K562 (cell line): ENCODE measurements around the gene XPR1. TPM values are rescaled to one million over a fixed set of nuclear protein-coding genes. Genes with fewer than 3 reads are reported as not detected.

Source experiments
- CEBPB ChIP-seq: fragments of 450-650 bp; IDR thresholded peaks from 2 replicates; pipeline ENCODE4 v1.6.1; 2016; ENCODE audit warnings: missing genetic modification characterization, missing compliant biosample characterization
- CEBPG ChIP-seq, 3 experiments: fragments of 200-800 bp in 1 of 3; sonication (Bioruptor generic) in 1 of 3; sonication (generic) in 1 of 3; formaldehyde crosslinking in 1 of 3; IDR thresholded peaks in 2 of 3; conservative IDR thresholded peaks in 1 of 3; 2 replicates each; pipeline versions ENCODE4 v1.6.1 to v1.8.0; 2016 to 2022; ENCODE audit warnings: missing compliant biosample characterization in 2 of 3, missing genetic modification characterization in 2 of 3, mild to moderate bottlenecking in 1 of 3, missing genetic modification reagents in 1 of 3
- CTBP1 ChIP-seq: fragments of 450-650 bp; IDR thresholded peaks from 2 replicates; pipeline ENCODE4 v1.6.1; 2016; ENCODE audit warnings: borderline replicate concordance
- EHMT2 ChIP-seq: fragments of 450-650 bp; IDR thresholded peaks from 2 replicates; pipeline ENCODE4 v1.6.1; 2018; ENCODE audit warnings: antibody characterized with exemption
- EP400 ChIP-seq: fragments of 450-650 bp; IDR thresholded peaks from 2 replicates; pipeline ENCODE4 v1.6.1; 2017; ENCODE audit warnings: antibody characterized with exemption, mild to moderate bottlenecking, moderate library complexity
- MECOM ChIP-seq: fragments of 250-450 bp; sonication (Bioruptor Pico); IDR thresholded peaks from 2 replicates; pipeline ENCODE4 v1.8.0; 2022; ENCODE audit warnings: inconsistent platforms
- MEIS2 ChIP-seq: fragments of 450-650 bp; IDR thresholded peaks from 2 replicates; pipeline ENCODE4 v1.6.1; 2014; ENCODE audit warnings: mild to moderate bottlenecking; ENCODE audit not compliant: partially characterized antibody
- NCOR1 ChIP-seq: fragments of 450-650 bp; IDR thresholded peaks from 2 replicates; pipeline ENCODE4 v1.6.1; 2016; ENCODE audit warnings: mild to moderate bottlenecking, moderate library complexity
- NFIC ChIP-seq: fragments of 450-650 bp; IDR thresholded peaks from 2 replicates; pipeline ENCODE4 v1.6.1; 2017; ENCODE audit warnings: mild to moderate bottlenecking, inconsistent platforms
- POLR2H ChIP-seq: IDR thresholded peaks from 2 replicates; pipeline ENCODE4 v1.6.1; 2016; ENCODE audit warnings: missing genetic modification characterization, low read depth, mild to moderate bottlenecking, control low read depth, missing compliant biosample characterization, moderate library complexity
- PTTG1 ChIP-seq: fragments of 450-650 bp; IDR thresholded peaks from 2 replicates; pipeline ENCODE4 v1.6.1; 2016; ENCODE audit warnings: low read depth, mild to moderate bottlenecking, missing genetic modification characterization, missing compliant biosample characterization
- polyA plus RNA-seq, 8 experiments: library from polyadenylated mRNA; depleted of rRNA in 4 of 8; stranded (reverse) in 5 of 8; unstranded in 3 of 8; fragments of >200 nt; fragmentation: Nextera tagmentation in 2 of 8; fragmentation: Illumina TruSeq in 1 of 8; extraction: Ambion mirVana in 2 of 8; extraction: Trizol in 1 of 8; gene quantifications; 2 replicates each; pipeline versions ENCODE4 v1.2.1 to v1.2.3, GENCODE V29; 2011 to 2014; ENCODE audit warnings: inconsistent platforms in 1 of 8, missing spikeins in 1 of 8
- total RNA-seq, 7 experiments: library from RNA; depleted of rRNA in 6 of 7; stranded (reverse); fragments of >200 nt in 6 of 7; fragmentation: Illumina TruSeq in 2 of 7; extraction: Trizol in 2 of 7; gene quantifications; 2 replicates each; pipeline versions ENCODE4 v1.2.1 to v1.2.3, GENCODE V29; 2011 to 2021; ENCODE audit warnings: low replicate concordance in 1 of 7
- TF ChIP-seq, protein P1 (sequence below): sonication (generic); formaldehyde crosslinking; IDR thresholded peaks from 2 replicates; pipeline ENCODE4 v1.8.1; 2023; ENCODE audit warnings: mild to moderate bottlenecking, missing genetic modification reagents
- TF ChIP-seq, protein P2 (sequence below): fragments of 450-650 bp; formaldehyde crosslinking; IDR thresholded peaks from 2 replicates; pipeline ENCODE4 v1.4.0; 2022; ENCODE audit warnings: missing genetic modification characterization
- TF ChIP-seq, protein P3 (sequence below), 2 experiments: IDR thresholded peaks in 1 of 2; conservative IDR thresholded peaks in 1 of 2; 2 replicates each; pipeline ENCODE4 v1.6.1; 2016; ENCODE audit warnings: low read depth in 2 of 2, mild to moderate bottlenecking in 1 of 2, missing compliant biosample characterization in 1 of 2, missing genetic modification characterization in 1 of 2, moderate library complexity in 1 of 2
- TF ChIP-seq, protein P4 (sequence below): fragments of 450-650 bp; IDR thresholded peaks from 2 replicates; pipeline ENCODE4 v1.6.1; 2016; ENCODE audit warnings: borderline replicate concordance

XPR1 gene
- total and polyA plus RNA-seq, 9 of the 15 experiments (the other 6 are each of a cell fraction or from before 2014, with no cell fraction given) = 3.0 to 66.2 (median 38.6) TPM

DNA sequence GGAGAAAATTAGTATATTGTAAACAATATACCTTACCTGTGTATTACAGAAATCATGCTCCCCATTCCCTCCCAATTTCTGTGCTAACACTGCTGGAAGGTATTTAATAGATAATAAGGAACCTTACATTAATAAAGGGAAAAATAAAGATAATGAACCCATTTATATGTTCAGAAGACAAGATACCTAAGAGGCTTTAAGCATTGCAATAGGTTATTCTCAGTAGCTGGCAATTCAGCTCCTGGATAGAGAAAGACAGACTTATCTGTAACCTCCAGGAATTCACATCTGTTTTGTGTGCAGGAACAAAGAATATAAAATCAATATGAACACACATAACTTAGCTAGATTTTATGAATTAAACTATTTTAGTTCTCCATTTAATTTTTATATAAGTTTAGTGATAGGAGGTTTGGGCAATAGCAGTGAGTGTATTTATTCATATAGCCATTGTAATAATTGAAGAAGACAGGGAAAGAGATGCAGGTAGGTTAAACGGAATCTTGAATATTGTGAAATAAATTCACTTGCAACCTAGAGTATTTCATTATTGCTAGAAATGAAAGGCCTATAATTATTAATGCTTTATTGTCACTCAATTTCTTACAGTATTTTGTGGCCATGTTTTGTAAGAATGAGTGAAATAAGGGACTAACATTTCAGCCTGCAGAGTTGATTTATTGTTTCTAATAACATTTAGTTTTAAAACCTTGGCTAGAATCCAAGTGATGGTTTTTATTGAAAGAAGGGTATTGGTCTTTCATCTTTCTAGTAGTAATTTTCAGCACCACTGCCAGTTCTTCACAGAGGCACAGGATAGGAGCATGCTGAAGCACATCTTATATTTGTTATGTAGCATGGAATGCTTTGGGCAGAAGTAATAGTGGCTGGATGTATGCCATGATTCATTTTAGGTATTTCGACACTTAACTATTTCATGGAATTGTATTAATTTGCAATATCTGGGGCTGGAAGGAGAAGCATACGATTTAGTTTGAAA is 1.5 kb downstream of the XPR1 start (continued):
- peak; percentile 29; the same call in 1 of the 2 replicates for TF ChIP-seq MECOM
- TF ChIP-seq, protein P1, sequence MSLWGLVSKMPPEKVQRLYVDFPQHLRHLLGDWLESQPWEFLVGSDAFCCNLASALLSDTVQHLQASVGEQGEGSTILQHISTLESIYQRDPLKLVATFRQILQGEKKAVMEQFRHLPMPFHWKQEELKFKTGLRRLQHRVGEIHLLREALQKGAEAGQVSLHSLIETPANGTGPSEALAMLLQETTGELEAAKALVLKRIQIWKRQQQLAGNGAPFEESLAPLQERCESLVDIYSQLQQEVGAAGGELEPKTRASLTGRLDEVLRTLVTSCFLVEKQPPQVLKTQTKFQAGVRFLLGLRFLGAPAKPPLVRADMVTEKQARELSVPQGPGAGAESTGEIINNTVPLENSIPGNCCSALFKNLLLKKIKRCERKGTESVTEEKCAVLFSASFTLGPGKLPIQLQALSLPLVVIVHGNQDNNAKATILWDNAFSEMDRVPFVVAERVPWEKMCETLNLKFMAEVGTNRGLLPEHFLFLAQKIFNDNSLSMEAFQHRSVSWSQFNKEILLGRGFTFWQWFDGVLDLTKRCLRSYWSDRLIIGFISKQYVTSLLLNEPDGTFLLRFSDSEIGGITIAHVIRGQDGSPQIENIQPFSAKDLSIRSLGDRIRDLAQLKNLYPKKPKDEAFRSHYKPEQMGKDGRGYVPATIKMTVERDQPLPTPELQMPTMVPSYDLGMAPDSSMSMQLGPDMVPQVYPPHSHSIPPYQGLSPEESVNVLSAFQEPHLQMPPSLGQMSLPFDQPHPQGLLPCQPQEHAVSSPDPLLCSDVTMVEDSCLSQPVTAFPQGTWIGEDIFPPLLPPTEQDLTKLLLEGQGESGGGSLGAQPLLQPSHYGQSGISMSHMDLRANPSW (CRISPR knock-in tag) = no peak
- TF ChIP-seq, protein P2, sequence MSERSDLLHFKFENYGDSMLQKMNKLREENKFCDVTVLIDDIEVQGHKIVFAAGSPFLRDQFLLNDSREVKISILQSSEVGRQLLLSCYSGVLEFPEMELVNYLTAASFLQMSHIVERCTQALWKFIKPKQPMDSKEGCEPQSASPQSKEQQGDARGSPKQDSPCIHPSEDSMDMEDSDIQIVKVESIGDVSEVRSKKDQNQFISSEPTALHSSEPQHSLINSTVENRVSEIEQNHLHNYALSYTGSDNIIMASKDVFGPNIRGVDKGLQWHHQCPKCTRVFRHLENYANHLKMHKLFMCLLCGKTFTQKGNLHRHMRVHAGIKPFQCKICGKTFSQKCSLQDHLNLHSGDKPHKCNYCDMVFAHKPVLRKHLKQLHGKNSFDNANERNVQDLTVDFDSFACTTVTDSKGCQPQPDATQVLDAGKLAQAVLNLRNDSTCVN (CRISPR knock-in tag) = no peak
- TF ChIP-seq, protein P3, sequence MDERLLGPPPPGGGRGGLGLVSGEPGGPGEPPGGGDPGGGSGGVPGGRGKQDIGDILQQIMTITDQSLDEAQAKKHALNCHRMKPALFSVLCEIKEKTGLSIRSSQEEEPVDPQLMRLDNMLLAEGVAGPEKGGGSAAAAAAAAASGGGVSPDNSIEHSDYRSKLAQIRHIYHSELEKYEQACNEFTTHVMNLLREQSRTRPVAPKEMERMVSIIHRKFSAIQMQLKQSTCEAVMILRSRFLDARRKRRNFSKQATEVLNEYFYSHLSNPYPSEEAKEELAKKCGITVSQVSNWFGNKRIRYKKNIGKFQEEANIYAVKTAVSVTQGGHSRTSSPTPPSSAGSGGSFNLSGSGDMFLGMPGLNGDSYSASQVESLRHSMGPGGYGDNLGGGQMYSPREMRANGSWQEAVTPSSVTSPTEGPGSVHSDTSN (CRISPR knock-in tag; IDR thresholded peaks at IDR 0.05; ENCODE audit: low read depth) = no peak
- TF ChIP-seq, protein P3 (tag; conservative IDR thresholded peaks at IDR 0.05; ENCODE audit: low read depth) = peak; percentile 81
- TF ChIP-seq POLR2H = peak; percentile 40; the same call in 1 of the 2 replicates
- TF ChIP-seq, protein P4, sequence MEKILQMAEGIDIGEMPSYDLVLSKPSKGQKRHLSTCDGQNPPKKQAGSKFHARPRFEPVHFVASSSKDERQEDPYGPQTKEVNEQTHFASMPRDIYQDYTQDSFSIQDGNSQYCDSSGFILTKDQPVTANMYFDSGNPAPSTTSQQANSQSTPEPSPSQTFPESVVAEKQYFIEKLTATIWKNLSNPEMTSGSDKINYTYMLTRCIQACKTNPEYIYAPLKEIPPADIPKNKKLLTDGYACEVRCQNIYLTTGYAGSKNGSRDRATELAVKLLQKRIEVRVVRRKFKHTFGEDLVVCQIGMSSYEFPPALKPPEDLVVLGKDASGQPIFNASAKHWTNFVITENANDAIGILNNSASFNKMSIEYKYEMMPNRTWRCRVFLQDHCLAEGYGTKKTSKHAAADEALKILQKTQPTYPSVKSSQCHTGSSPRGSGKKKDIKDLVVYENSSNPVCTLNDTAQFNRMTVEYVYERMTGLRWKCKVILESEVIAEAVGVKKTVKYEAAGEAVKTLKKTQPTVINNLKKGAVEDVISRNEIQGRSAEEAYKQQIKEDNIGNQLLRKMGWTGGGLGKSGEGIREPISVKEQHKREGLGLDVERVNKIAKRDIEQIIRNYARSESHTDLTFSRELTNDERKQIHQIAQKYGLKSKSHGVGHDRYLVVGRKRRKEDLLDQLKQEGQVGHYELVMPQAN = 0 out of 2 replicates have a peak, but pooled peaks have one; percentile 31
- peak; percentile 86 for TF ChIP-seq MEIS2
- TF ChIP-seq NFIC = peak; percentile 80
- 0 out of 2 replicates have a peak, but pooled peaks have one; percentile 20 for TF ChIP-seq CTBP1
- TF ChIP-seq EP400 = 0 out of 2 replicates have a peak, but pooled peaks have one; percentile 2
- no peak for TF ChIP-seq CEBPG (CRISPR knock-in tag; IDR thresholded peaks at IDR 0.05)
- peak in 1 of 2 experiments; percentile 38; a peak in 1 of 4 replicates for TF ChIP-seq CEBPG (tag; conservative IDR thresholded peaks at IDR 0.05 in 1 of 2, IDR thresholded peaks at IDR 0.05 in 1 of 2)
- TF ChIP-seq CEBPB (tag) = peak; percentile 79
- 0 out of 2 replicates have a peak, but pooled peaks have one; percentile 13 for TF ChIP-seq NCOR1
- TF ChIP-seq PTTG1 = no peak
- peak; percentile 65; the same call in 1 of the 2 replicates for TF ChIP-seq EHMT2
